ENCODE measurements around the gene ANKRD29. TPM values are rescaled to one million over a fixed set of nuclear protein-coding genes. Genes with fewer than 3 reads are reported as not detected.
"Not testable (repeated sequence)": the region's sequence is repeated elsewhere in the genome, so short reads cannot be mapped to it uniquely, and the experiment has no call there.

ANKRD29 gene
- polyA plus RNA-seq, 1 of the 3 experiments (the other 2 are of a cell fraction) = 8.2 TPM

- no peak overlapping the region for H3K27ac ChIP-seq (ENCODE audit: low read depth in 2 of 2, low read length in 1 of 2)
- no peak overlapping the region for H3K4me3 ChIP-seq (ENCODE audit: low read depth in 2 of 2, low read length in 1 of 2)
- no peaks in the 10 kb centered on the region for H3K9me2 ChIP-seq
- H3K27me3 ChIP-seq (ENCODE audit: insufficient read depth) = no peaks in the 10 kb centered on the region
- no peak overlapping the region for H3K4me2 ChIP-seq
- no peaks in the 10 kb centered on the region for H3K4me1 ChIP-seq (ENCODE audit: control insufficient read depth in 1 of 2, insufficient read depth in 2 of 2, low read depth in 1 of 2, low read length in 1 of 2)
- no peak overlapping the region for H3K9ac ChIP-seq
- no peaks in the 10 kb centered on the region for H3K79me2 ChIP-seq (ENCODE audit: insufficient read depth)
- ChIA-PET CTCF (interaction anchor here (0.8 to 4.2 kb wide), 6 partner anchors 8 to 196 kb away, joined by 3 to 22 read pairs (median 4); no protein-coding TSS in a partner anchor), POLR2A (no interaction called here)
- no peaks in the 10 kb centered on the region for H3F3A ChIP-seq (replicated peaks; ENCODE audit: insufficient read depth)
- TF ChIP-seq TEAD4 (IDR thresholded peaks at IDR 0.05; ENCODE audit: borderline replicate concordance, insufficient read depth) (no peak), RFX5 (IDR thresholded peaks at IDR 0.05; ENCODE audit: low read length) (no peak), REST (IDR thresholded peaks at IDR 0.05; ENCODE audit: low read depth, low read length) (no peak), NFIC (IDR thresholded peaks at IDR 0.05; ENCODE audit: borderline replicate concordance) (no peak), JUND (IDR thresholded peaks at IDR 0.05) (no peak), SMC3 (IDR thresholded peaks at IDR 0.05; ENCODE audit: low read depth, low read length) (no peak), YY1 (IDR thresholded peaks at IDR 0.05; ENCODE audit: low read depth) (no peak), TCF12 (IDR thresholded peaks at IDR 0.05) (no peak), MXI1 (IDR thresholded peaks at IDR 0.05; ENCODE audit: low read depth, low read length) (no peak), RCOR1 (IDR thresholded peaks at IDR 0.05; ENCODE audit: low read length) (no peak), GABPA (IDR thresholded peaks at IDR 0.05; ENCODE audit: low read depth) (no peak), CHD2 (IDR thresholded peaks at IDR 0.05; ENCODE audit: low read length, partially characterized antibody) (no peak)
- no peaks in the 10 kb centered on the region for H4K20me1 ChIP-seq (ENCODE audit: insufficient read depth)
- no peak for DNase-seq
- 93% methylated on average over 2 of the region's 2 CpGs for WGBS (ENCODE audit: low lambda C conversion rate)
- no peaks in the 10 kb centered on the region for H3K36me3 ChIP-seq (replicated peaks in 1 of 2; ENCODE audit: control insufficient read depth in 1 of 2, insufficient read depth in 2 of 2, low read length in 1 of 2)
- no peak overlapping the region for H2AFZ ChIP-seq (ENCODE audit: low read depth)
- no peaks in the 10 kb centered on the region for H3K9me3 ChIP-seq
Observed at GRCh38 chr18:23614413-23614812, 48.3 kb downstream of the ANKRD29 start.

- H3K79me2 ChIP-seq (ENCODE audit: insufficient read depth); H3F3A ChIP-seq (replicated peaks; ENCODE audit: insufficient read depth); H3K27me3 ChIP-seq (ENCODE audit: insufficient read depth); H2AFZ ChIP-seq (ENCODE audit: low read depth); H3K4me1 ChIP-seq (ENCODE audit: control insufficient read depth in 1 of 2, insufficient read depth in 2 of 2, low read depth in 1 of 2, low read length in 1 of 2); H3K9me2 ChIP-seq; H3K9ac ChIP-seq; H3K9me3 ChIP-seq; H4K20me1 ChIP-seq (ENCODE audit: insufficient read depth); POLR2A ChIA-PET; H3K36me3 ChIP-seq (replicated peaks in 1 of 2; ENCODE audit: control insufficient read depth in 1 of 2, insufficient read depth in 2 of 2, low read length in 1 of 2); H3K4me3 ChIP-seq (ENCODE audit: low read depth in 2 of 2, low read length in 1 of 2); H3K4me2 ChIP-seq; H3K27ac ChIP-seq (ENCODE audit: low read depth in 2 of 2, low read length in 1 of 2); DNase-seq: not testable (repeated sequence)
- CTCF ChIA-PET = interaction anchor here (3.3 to 4.2 kb wide), 2 partner anchors 9 to 90 kb away, joined by 16 to 22 read pairs; no protein-coding TSS in a partner anchor
- WGBS (ENCODE audit: low lambda C conversion rate) = 94% methylated on average over 7 of the region's 7 CpGs
Observed at GRCh38 chr18:23613091-23613475, 49.6 kb downstream of the ANKRD29 start.

Measured in SK-N-SH (cell line).